ENCODE measurements around the gene NECAP2. TPM values are rescaled to one million over a fixed set of nuclear protein-coding genes. Genes with fewer than 3 reads are reported as not detected.

Gene NECAP2, protein sequence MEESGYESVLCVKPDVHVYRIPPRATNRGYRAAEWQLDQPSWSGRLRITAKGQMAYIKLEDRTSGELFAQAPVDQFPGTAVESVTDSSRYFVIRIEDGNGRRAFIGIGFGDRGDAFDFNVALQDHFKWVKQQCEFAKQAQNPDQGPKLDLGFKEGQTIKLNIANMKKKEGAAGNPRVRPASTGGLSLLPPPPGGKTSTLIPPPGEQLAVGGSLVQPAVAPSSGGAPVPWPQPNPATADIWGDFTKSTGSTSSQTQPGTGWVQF
- total RNA-seq = 67.7 TPM

DNA sequence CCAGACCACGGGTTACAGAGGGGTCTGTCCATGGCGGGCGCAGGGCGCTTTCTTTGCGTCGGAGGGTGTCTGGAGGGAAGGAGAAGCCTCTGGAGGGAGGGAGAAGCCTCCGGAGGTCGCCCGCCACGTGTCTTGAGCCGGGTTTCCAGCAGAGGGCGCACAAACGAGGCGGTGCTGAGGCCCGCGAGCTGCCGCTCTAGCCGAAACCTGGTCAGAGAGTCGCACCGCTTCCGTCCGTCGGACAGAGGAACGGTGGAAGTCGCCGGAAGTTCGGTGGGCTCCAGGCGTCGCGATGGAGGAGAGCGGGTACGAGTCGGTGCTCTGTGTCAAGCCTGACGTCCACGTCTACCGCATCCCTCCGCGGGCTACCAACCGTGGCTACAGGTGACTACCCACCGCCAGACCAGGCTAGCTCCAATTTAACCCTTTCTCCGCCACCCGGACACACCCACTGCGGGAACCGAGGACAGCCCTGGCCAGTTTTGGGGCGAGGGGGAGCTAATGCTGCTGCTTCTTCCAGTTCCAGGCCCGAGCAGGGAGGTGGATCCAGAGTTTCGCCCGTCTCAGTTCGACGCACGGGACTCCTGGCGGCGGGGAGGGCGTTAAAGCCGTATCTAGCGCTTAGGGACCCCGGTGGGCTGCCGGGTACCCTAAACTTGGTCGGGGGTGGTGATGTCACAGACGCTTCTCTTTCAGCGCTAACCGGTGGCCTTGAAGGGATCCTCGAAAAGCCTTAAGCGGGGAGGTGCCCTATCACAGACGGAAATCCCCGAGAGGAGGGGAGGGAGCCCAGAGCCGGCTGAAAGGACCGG lies at the start of gene NECAP2:
NECAP2 (plus strand) TSS at position 255 of the 812 bp plus-strand sequence; CDS start at position 293, 38 bp downstream.

DNA sequence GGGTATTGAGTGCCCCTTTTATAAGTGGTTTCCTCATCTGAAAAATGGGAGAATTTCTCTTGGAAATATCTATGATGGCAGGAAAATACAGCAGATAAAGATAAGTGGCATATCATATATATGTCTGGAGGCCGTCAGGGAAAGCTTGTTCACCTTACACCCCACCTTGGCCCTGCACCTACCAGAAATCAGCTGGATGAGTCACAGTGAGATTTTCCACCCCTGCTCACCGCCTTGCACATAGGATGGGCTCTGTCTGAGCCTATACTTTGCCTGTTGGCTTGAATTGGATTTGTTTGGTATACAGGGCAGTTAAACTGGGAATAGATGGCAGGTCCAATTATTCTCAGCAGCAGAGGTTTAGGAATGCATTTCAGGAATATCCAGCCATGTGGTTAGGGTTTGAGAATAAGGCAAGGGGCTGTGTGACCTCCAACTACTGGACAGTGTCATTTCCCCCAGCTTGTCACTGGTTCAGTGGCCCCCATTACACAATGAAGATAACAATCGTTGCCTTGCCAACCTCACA lies 3.5 kb upstream of the NECAP2 start, which contains the start of gene SPATA21:
SPATA21 (minus strand) TSS at position 479 of the 529 bp plus-strand sequence. CDS start 6,053 bp downstream, outside the sequence.

Other genes with a start within 250 kb of the NECAP2 start
- 12.1 TPM for gene ARHGEF19, start 228.1 kb upstream of the NECAP2 start, total RNA-seq
- gene CPLANE2, start 203.5 kb upstream of the NECAP2 start, total RNA-seq = 8.3 TPM
- gene FBXO42, start 88.2 kb upstream of the NECAP2 start, total RNA-seq = 23.3 TPM
- gene SZRD1, start 73.5 kb upstream of the NECAP2 start, total RNA-seq = 42.3 TPM
- not detected for gene SPATA21, start 3.3 kb upstream of the NECAP2 start, total RNA-seq
- 7,909 TPM for gene RNU1-1, start 73.6 kb downstream of the NECAP2 start, total RNA-seq
- 88.3 TPM for gene NBPF1, start 172.8 kb downstream of the NECAP2 start, total RNA-seq
- gene RNU1-3, start 226.2 kb downstream of the NECAP2 start, total RNA-seq = 7,909 TPM